Right atrium auricular region (tissue), 2 donors: ENCODE results near the gene DDA1. TPM values are rescaled to one million over a fixed set of nuclear protein-coding genes. Genes with fewer than 3 reads are reported as not detected.

Experiments
- DNase-seq: peaks from one replicate; pipeline ENCODE4 v3.0.0-alpha.2; 2019; ENCODE audit warnings: low spot score
- H3K27ac ChIP-seq, 2 donors: fragments of 200-600 bp; sonication (generic); 1 replicate in 1 of 2; 2 replicates in 1 of 2; pipeline ENCODE4 v1.5.1; 2016 to 2019
- H3K27me3 ChIP-seq, 2 donors: fragments of 200-600 bp; sonication (generic); one replicate each; pipeline versions ENCODE4 v1.5.1 to v1.6.0; 2017 to 2019
- H3K36me3 ChIP-seq: fragments of 200-600 bp; sonication (generic); one replicate; pipeline ENCODE4 v1.5.1; 2016
- H3K4me1 ChIP-seq, 2 donors: fragments of 200-600 bp; sonication (generic); one replicate each; pipeline versions ENCODE4 v1.5.1 to v1.6.0; 2017 to 2019
- H3K4me3 ChIP-seq, 2 donors: fragments of 200-600 bp; sonication (generic); 1 replicate in 1 of 2; 2 replicates in 1 of 2; pipeline ENCODE4 v1.5.1; 2017 to 2019; ENCODE audit warnings: mild to moderate bottlenecking in 1 of 2, moderate library complexity in 1 of 2
- H3K9me3 ChIP-seq, 2 donors: fragments of 200-600 bp; sonication (generic); one replicate each; pipeline ENCODE4 v1.5.1; 2019
- total RNA-seq, 2 donors: library from RNA; depleted of rRNA; stranded (reverse); fragments of >200 nt; gene quantifications; one replicate each; pipeline ENCODE4 v1.1.0, GENCODE V29; 2016
- TF ChIP-seq, protein P1 (sequence below), 2 donors: fragments of 200-600 bp; sonication (generic); IDR thresholded peaks; one replicate each; pipeline ENCODE4 v1.5.1; 2019; ENCODE audit warnings: antibody characterized with exemption in 2 of 2

DDA1 gene
- total RNA-seq, 2 donors from 2014 or later: 22.2 to 40.1 TPM

DNA sequence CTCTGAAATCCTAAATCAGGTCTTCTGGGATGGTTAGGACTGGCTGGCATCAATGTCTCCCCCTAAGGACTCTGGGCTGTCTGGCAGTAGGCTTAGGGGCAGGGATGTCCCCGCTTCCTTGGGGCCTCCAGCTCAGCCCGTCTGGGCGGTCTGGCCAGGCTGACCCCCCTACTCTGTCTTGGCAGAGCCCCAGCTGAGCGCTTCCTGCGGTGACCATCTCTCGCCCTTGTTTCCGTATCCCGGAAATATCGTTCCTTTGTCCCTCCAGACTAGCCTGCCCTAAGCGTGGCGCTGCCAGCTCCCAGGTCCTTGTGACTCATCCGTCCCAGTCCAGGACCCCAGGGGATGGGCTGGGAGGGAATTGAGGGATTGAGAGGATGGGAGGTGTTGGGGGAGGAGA, 39.3 kb downstream of the DDA1 start:
- peak; percentile 74 for DNase-seq
- H3K27ac ChIP-seq: peak overlapping the region; percentile 61 to 63
- H3K36me3 ChIP-seq: no peaks in the 10 kb centered on the region
- no peaks in the 10 kb centered on the region for H3K27me3 ChIP-seq
- peaks cover 0 to 47% of the 10 kb centered on the region in 2 donors for H3K4me1 ChIP-seq
- no peak overlapping the region for H3K4me3 ChIP-seq
- TF ChIP-seq, protein P1, sequence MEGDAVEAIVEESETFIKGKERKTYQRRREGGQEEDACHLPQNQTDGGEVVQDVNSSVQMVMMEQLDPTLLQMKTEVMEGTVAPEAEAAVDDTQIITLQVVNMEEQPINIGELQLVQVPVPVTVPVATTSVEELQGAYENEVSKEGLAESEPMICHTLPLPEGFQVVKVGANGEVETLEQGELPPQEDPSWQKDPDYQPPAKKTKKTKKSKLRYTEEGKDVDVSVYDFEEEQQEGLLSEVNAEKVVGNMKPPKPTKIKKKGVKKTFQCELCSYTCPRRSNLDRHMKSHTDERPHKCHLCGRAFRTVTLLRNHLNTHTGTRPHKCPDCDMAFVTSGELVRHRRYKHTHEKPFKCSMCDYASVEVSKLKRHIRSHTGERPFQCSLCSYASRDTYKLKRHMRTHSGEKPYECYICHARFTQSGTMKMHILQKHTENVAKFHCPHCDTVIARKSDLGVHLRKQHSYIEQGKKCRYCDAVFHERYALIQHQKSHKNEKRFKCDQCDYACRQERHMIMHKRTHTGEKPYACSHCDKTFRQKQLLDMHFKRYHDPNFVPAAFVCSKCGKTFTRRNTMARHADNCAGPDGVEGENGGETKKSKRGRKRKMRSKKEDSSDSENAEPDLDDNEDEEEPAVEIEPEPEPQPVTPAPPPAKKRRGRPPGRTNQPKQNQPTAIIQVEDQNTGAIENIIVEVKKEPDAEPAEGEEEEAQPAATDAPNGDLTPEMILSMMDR (IDR thresholded peaks at IDR 0.05): no peak
- no peaks in the 10 kb centered on the region for H3K9me3 ChIP-seq

DNA sequence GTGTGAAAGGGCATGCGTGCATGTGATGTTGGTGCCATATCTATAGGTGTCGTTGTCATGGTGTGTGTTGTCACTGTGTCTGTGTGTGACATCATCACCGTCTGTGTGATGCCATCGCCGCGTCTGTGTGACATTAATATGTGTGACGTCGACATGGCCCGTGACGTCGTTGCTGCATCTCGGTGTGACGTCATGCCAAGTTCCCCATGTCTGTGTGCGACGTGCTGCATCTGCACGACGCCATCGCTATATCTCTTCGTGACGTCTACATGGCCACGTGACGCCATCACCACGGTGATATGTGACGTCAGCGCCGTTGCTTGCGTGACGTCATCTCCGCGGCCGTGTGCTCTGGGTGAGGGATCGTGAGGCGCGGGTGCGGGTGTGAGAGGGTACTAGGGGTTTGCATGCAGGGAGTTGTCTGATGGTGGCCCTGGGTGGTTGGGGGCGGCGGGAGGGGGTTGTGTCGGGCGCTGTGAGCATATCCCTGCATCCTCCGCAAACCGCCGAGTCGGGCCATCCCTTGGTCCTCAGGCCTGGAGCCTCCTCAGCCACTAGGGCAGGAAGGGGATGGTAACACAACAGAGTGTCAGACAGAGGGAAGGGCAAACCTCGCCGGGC, 42.6 kb downstream of the DDA1 start:
- Histone ChIP-seq H3K9me3 (no peaks in the 10 kb centered on the region), H3K27ac (no peak overlapping the region), H3K4me3 (no peak overlapping the region), H3K27me3 (no peaks in the 10 kb centered on the region), H3K36me3 (no peaks in the 10 kb centered on the region), H3K4me1 (peaks cover 0 to 39% of the 10 kb centered on the region in 2 donors)
- TF ChIP-seq, protein P1 (IDR thresholded peaks at IDR 0.05): no peak
- no peak for DNase-seq

DNA sequence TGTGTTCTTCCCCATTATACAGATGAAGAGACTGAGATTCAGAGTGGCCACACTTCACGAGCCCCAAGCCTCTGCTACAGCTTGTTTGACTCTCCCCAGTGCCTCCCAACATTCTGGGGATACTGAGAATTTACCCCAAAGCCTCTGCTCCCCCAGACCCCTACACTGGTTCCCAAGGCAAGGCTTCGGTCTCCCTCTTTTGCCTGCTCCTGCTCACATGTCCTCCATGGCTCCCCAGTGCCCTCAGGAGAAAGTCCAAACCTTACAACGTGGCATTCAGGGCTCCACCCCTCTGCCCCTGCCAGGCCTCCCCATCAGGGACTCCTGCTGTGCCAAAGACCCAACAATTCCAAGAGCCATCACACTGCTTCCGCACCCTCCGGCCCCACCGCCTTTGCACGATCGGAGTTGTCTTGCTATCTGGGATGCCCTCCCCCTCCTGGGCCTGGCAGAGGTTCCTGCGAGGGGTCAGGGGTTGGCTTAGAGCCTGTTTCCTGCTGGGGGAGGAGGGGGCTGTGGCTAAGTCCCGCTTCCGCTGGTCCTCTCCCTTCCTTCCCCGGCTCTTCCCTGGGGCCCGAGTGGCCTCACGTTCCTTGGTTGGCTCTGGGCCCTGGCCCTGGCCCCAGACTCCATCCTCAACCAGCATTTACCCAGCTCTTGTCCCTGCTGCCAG, 43.4 kb downstream of the DDA1 start:
- no peaks in the 10 kb centered on the region for H3K36me3 ChIP-seq
- H3K4me1 ChIP-seq: peaks cover 0 to 31% of the 10 kb centered on the region in 2 donors
- TF ChIP-seq, protein P1 (IDR thresholded peaks at IDR 0.05): no peak
- no peak overlapping the region for H3K4me3 ChIP-seq
- no peak overlapping the region for H3K27ac ChIP-seq
- no peaks in the 10 kb centered on the region for H3K9me3 ChIP-seq
- DNase-seq: no peak
- H3K27me3 ChIP-seq: no peaks in the 10 kb centered on the region

DNA sequence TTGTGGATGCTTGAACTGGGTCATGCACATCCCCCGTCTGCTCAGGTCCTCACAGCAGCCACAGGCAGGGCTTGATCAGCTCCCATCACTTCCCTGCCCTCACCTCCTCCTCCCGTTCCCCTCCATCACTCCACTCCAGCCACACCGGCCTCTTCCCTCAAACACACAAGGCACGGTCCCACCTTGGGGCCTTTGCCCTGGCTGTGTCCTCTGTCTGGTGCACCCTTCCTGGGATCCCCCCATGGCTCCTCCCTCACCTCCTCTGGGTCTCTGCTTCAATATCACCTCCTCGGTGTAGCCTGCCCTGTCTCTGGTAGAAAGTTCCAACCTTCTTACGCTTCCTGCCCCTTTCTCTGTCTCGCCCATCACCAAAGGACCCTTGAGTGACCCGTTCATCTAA, 44.0 kb downstream of the DDA1 start:
- no peak for DNase-seq

DNA sequence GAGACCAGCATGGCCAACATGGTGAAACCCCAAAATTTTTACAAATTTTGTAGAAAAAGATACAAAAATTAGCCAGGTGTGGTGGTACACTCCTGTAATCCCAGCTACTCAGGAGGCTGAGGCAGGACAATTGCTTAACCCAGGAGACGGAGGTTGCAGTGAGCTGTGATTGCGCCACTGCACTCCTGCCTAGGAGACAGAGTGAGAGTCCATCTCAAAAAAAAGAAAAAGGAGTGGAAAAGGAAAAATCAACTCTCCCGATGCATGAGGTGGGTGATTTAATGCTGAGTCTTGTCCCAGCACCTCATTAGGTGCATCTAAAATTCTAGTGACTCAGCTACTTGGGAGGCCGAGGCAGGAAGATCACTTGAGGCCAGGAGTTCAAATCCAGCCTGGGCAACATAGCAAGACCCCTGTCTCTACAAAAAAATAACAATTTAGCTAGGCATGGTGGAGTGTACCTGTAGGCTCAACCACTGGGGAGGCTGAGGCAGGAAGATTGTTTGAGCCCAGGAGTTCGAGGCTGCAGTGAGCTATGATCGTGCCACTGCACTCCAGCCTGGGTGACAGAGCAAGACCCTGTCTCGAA, 47.8 kb downstream of the DDA1 start:
- no peak for DNase-seq

More for the DNA sequence above, 44.0 kb downstream of the DDA1 start:
- Histone ChIP-seq H3K4me1 (peaks cover 0 to 25% of the 10 kb centered on the region in 2 donors), H3K27ac (no peak overlapping the region), H3K4me3 (no peak overlapping the region), H3K9me3 (no peaks in the 10 kb centered on the region), H3K36me3 (no peaks in the 10 kb centered on the region), H3K27me3 (no peaks in the 10 kb centered on the region)
- TF ChIP-seq, protein P1 (IDR thresholded peaks at IDR 0.05): no peak

More for the DNA sequence above, 47.8 kb downstream of the DDA1 start:
- Histone ChIP-seq H3K4me1 (peaks cover 0 to 11% of the 10 kb centered on the region in 2 donors), H3K9me3 (no peaks in the 10 kb centered on the region), H3K27ac (peak overlapping the region; percentile 16 to 53), H3K4me3 (no peak overlapping the region), H3K36me3 (no peaks in the 10 kb centered on the region), H3K27me3 (no peaks in the 10 kb centered on the region)
- TF ChIP-seq, protein P1 (IDR thresholded peaks at IDR 0.05): no peak
